Fibroblast of lung (primary cell): ENCODE data around the gene SLC52A3. TPM values are rescaled to one million over a fixed set of nuclear protein-coding genes. Genes with fewer than 3 reads are reported as not detected.

Source experiments
- DNase-seq, 2 donors: peaks; one replicate each; pipeline versions ENCODE4 v3.0.0 to v3.0.0-alpha.2; 2010; ENCODE audit warnings: low read depth in 2 of 2
- H2AFZ ChIP-seq: 2 replicates; pipeline ENCODE4 v1.5.1; 2012; ENCODE audit warnings: low read length, control low read depth, inconsistent platforms
- H3K27ac ChIP-seq: 2 replicates; pipeline ENCODE4 v1.5.1; 2011; ENCODE audit warnings: low read length, control low read depth; ENCODE audit not compliant: insufficient read depth
- H3K27me3 ChIP-seq: 2 replicates; pipeline ENCODE4 v1.5.1; 2011; ENCODE audit warnings: mild to moderate bottlenecking, low read length; ENCODE audit not compliant: control insufficient read depth, insufficient read depth
- H3K36me3 ChIP-seq: 2 replicates; pipeline ENCODE4 v1.5.1; 2011; ENCODE audit warnings: low read length; ENCODE audit not compliant: control insufficient read depth, insufficient read depth
- H3K4me1 ChIP-seq: 2 replicates; pipeline ENCODE4 v1.5.1; 2011; ENCODE audit warnings: low read length; ENCODE audit not compliant: control insufficient read depth, insufficient read depth; ENCODE audit errors: extremely low read depth
- H3K4me2 ChIP-seq: 2 replicates; pipeline ENCODE4 v1.5.1; 2011; ENCODE audit warnings: low read length, control low read depth; ENCODE audit not compliant: insufficient read depth; ENCODE audit errors: extremely low read depth
- H3K4me3 ChIP-seq, 4 experiments: fragments of 200-600 bp in 1 of 4; sonication (generic) in 1 of 4; replicated peaks in 1 of 4; 2 replicates each; pipeline ENCODE4 v1.5.1; 2011 to 2016; ENCODE audit warnings: low read length in 4 of 4, low read depth in 3 of 4, mild to moderate bottlenecking in 3 of 4, control low read depth in 2 of 4, inconsistent platforms in 1 of 4, mixed read lengths in 1 of 4; ENCODE audit not compliant: insufficient read depth in 1 of 4; ENCODE audit errors: control extremely low read depth in 1 of 4
- H3K79me2 ChIP-seq: 2 replicates; pipeline ENCODE4 v1.5.1; 2012; ENCODE audit warnings: mild to moderate bottlenecking, low read length, inconsistent platforms; ENCODE audit not compliant: control insufficient read depth, insufficient read depth
- H3K9ac ChIP-seq: 2 replicates; pipeline ENCODE4 v1.5.1; 2011; ENCODE audit warnings: mild to moderate bottlenecking, low read length, control low read depth; ENCODE audit not compliant: insufficient read depth
- H3K9me3 ChIP-seq: 2 replicates; pipeline ENCODE4 v1.5.1; 2012; ENCODE audit warnings: low read depth, low read length; ENCODE audit not compliant: control insufficient read depth, insufficient read depth
- H4K20me1 ChIP-seq: 2 replicates; pipeline ENCODE4 v1.5.1; 2011; ENCODE audit warnings: low read length; ENCODE audit not compliant: control insufficient read depth, insufficient read depth; ENCODE audit errors: extremely low read depth
- CTCF ChIP-seq, 2 donors: IDR thresholded peaks in 1 of 2; conservative IDR thresholded peaks in 1 of 2; 1 replicate in 1 of 2; 2 replicates in 1 of 2; pipeline ENCODE4 v1.5.1; 2011 to 2012; ENCODE audit warnings: low read length in 2 of 2, control low read depth in 1 of 2, inconsistent platforms in 1 of 2, low read depth in 1 of 2, mild to moderate bottlenecking in 1 of 2
- EZH2 ChIP-seq: IDR thresholded peaks from 2 replicates; pipeline ENCODE4 v1.5.1; 2012; ENCODE audit warnings: low read length, control low read depth, mild to moderate bottlenecking; ENCODE audit errors: missing control alignments
- polyA plus RNA-seq, 2 donors: library from polyadenylated mRNA; depleted of rRNA in 1 of 2; stranded (reverse) in 1 of 2; unstranded in 1 of 2; fragments of >200 nt; gene quantifications; 2 replicates each; pipeline ENCODE4 v1.2.1, GENCODE V29; 2011 to 2012; ENCODE audit warnings: missing spikeins in 1 of 2
- total RNA-seq: library from RNA; depleted of rRNA; stranded (reverse); fragments of >200 nt; gene quantifications from 2 replicates; pipeline ENCODE4 v1.2.1, GENCODE V29; 2014

Gene SLC52A3
- total and polyA plus RNA-seq, 2 donors (not counting 1 experiment from before 2014, with no cell fraction given): not detected

DNA sequence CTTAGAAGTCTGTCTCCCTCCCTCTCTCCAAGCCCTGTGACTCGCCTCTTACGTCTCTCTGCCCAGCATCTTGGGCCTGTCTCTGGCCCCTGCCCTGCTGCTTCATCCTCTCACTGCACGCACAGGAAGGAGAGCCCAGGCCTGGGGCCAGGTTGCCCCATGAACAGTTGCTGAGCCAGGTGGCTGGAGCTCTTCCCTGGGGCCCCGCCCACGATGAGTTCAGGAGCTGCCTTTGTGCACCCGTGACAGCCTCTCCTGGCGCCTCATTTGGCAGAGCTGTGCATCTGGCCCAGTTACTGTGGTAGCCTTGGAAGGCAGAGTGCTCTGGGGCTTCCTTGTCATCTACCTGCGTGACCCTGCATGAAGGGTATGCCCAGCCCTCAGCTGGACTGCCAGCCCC lies 44.5 kb downstream of the SLC52A3 start:
- no peaks in the 10 kb centered on the region for H3K9me3 ChIP-seq
- no peaks in the 10 kb centered on the region for H4K20me1 ChIP-seq
- H3K79me2 ChIP-seq: no peaks in the 10 kb centered on the region
- no peak overlapping the region for H3K4me3 ChIP-seq
- H3K36me3 ChIP-seq: no peaks in the 10 kb centered on the region
- H3K9ac ChIP-seq: no peak overlapping the region
- TF ChIP-seq EZH2 (no peak), CTCF (conservative IDR thresholded peaks at IDR 0.05 in 1 of 2, IDR thresholded peaks at IDR 0.05 in 1 of 2; ENCODE audit: low read depth in 1 of 2, low read length in 2 of 2) (no peak)
- H3K4me1 ChIP-seq: no peaks in the 10 kb centered on the region
- peaks cover 15% of the 10 kb centered on the region for H3K27me3 ChIP-seq
- H3K27ac ChIP-seq: no peak overlapping the region
- DNase-seq: no peak
- no peak overlapping the region for H2AFZ ChIP-seq
- no peak overlapping the region for H3K4me2 ChIP-seq

DNA sequence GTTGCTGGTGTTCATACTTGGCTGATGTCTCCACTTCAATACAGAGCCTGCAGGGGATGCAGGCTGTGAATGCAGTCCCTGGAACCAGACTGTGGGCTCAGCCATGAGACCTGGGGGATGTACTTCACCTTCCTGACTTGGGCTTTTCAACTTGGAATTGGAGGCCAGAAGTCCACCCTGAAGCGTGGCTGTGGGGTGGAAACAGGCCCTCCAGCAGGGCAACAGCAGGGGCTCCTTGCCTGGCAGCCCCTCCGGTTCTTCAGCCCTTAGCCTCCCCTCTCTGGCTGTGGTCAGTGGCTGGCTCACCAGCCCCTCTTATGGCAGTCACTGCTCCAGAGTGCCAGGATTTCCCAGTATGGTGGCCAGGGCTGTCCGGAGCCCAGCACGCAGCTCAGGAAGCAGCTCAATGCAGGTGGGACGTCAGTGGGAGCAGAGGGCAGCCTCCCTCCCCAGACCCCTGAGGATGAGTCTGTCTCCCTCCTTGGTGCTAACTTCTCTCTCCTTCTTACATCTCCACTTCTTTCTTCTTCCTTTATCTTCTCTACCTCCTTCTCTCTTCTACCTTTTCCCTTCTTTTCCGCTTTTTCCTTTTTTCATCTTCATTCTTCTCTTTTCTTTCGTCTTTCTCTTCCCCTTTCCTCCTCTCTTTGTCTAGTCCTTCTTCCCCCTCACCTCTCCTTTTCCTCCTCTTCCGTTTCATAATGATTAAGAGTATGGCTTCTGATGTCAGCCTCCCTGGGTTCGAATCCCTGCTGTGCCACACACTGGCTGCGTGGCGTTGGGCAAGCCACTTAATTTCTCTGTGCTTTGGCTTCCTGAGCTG lies 45.3 kb downstream of the SLC52A3 start:
- Histone ChIP-seq H3K4me2 (no peak overlapping the region), H3K9me3 (no peaks in the 10 kb centered on the region), H3K27me3 (peaks cover 11% of the 10 kb centered on the region), H2AFZ (no peak overlapping the region), H4K20me1 (no peaks in the 10 kb centered on the region), H3K36me3 (no peaks in the 10 kb centered on the region), H3K4me3 (no peak overlapping the region), H3K4me1 (no peaks in the 10 kb centered on the region), H3K79me2 (no peaks in the 10 kb centered on the region), H3K9ac (no peak overlapping the region), H3K27ac (no peak overlapping the region)
- DNase-seq: no peak
- TF ChIP-seq EZH2: no peak
- no peak for TF ChIP-seq CTCF (conservative IDR thresholded peaks at IDR 0.05 in 1 of 2, IDR thresholded peaks at IDR 0.05 in 1 of 2; ENCODE audit: low read depth in 1 of 2, low read length in 2 of 2)

DNA sequence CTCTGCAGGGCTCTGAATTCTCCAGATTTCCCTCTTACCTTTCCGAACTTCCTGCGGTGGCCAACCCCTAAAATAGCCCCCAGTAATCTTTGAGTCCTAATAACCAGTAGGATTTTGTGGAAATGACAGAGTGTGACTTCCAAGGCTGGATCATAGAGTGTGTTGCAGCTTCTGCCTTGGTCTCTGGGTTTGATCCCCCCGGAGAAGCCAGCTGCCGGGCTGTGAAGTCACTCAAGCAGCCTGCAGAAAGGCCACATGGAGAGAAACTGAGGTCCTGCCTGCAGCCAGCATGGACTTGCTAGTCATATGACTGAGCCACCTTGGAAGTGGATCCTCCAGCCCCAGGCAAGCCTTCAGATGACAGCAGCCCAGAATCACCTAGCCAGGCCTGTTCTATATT lies 46.4 kb downstream of the SLC52A3 start:
- no peaks in the 10 kb centered on the region for H3K4me1 ChIP-seq
- no peaks in the 10 kb centered on the region for H3K9me3 ChIP-seq
- no peaks in the 10 kb centered on the region for H4K20me1 ChIP-seq
- no peaks in the 10 kb centered on the region for H3K79me2 ChIP-seq
- H3K4me2 ChIP-seq: no peak overlapping the region
- no peaks in the 10 kb centered on the region for H3K36me3 ChIP-seq
- no peak overlapping the region for H3K9ac ChIP-seq
- TF ChIP-seq EZH2: no peak
- no peak for TF ChIP-seq CTCF (conservative IDR thresholded peaks at IDR 0.05 in 1 of 2, IDR thresholded peaks at IDR 0.05 in 1 of 2; ENCODE audit: low read depth in 1 of 2, low read length in 2 of 2)
- no peak for DNase-seq
- H3K27ac ChIP-seq: no peak overlapping the region
- H3K4me3 ChIP-seq: no peak overlapping the region
- peaks cover 8% of the 10 kb centered on the region for H3K27me3 ChIP-seq
- no peak overlapping the region for H2AFZ ChIP-seq
